AG04449 (cell line): ENCODE data around the gene LRP11.

ENCODE experiments used
- CTCF ChIA-PET: fragments of 350-600 bp; formaldehyde crosslinking; extraction: SDS; loops from one replicate; lab custom pipeline; 2021; ENCODE audit warnings: antibody characterized with exemption; lab: Yijun Ruan, JAX
- POLR2A ChIA-PET: fragments of 400-600, 350-600 bp; formaldehyde crosslinking; extraction: SDS; loops from one replicate; lab custom pipeline; 2020; ENCODE audit warnings: antibody characterized with exemption, inconsistent platforms; lab: Yijun Ruan, JAX
- DNase-seq: peaks from one replicate; pipeline ENCODE4 v3.0.0-alpha.2; 2010; ENCODE audit warnings: low read depth, low spot score
- H3K4me3 ChIP-seq: 2 replicates; pipeline ENCODE4 v1.5.1; 2011; ENCODE audit warnings: low read depth, mild to moderate bottlenecking, control low read depth, low read length
- CTCF ChIP-seq: IDR thresholded peaks from one replicate; pipeline ENCODE4 v1.5.1; 2011; ENCODE audit warnings: mild to moderate bottlenecking, moderate library complexity, low read length, control low read depth, inconsistent platforms; ENCODE audit not compliant: insufficient read depth; ENCODE audit errors: missing control alignments

LRP11 gene

GRCh38 chr6:149861603-149862423, 2.3 kb downstream of the LRP11 start:
- H3K4me3 ChIP-seq = peak overlapping the region; percentile 67
- POLR2A ChIA-PET = no interaction called here
- CTCF ChIA-PET = interaction anchor here (0.7 to 8.0 kb wide), 9 partner anchors 12 to 62 kb away, joined by 3 to 61 read pairs (median 8); no protein-coding TSS in a partner anchor
- DNase-seq = no peak
- TF ChIP-seq CTCF = no peak

- POLR2A ChIA-PET = no interaction called here
- no peak for DNase-seq
- CTCF ChIA-PET = interaction anchor here (0.7 to 8.0 kb wide), 9 partner anchors 11 to 63 kb away, joined by 3 to 61 read pairs (median 8); no protein-coding TSS in a partner anchor
- no peak overlapping the region for H3K4me3 ChIP-seq
- TF ChIP-seq CTCF = no peak
Observed at GRCh38 chr6:149860834-149861602, 3.1 kb downstream of the LRP11 start.

- DNase-seq = no peak
- CTCF ChIA-PET = interaction anchor here (2.0 to 8.0 kb wide), 3 partner anchors 13 to 25 kb away, joined by 8 to 61 read pairs (median 10); no protein-coding TSS in a partner anchor
- POLR2A ChIA-PET = no interaction called here
- no peak for TF ChIP-seq CTCF
- no peak overlapping the region for H3K4me3 ChIP-seq
Observed at GRCh38 chr6:149860513-149860833, 3.7 kb downstream of the LRP11 start.

GRCh38 chr6:149859938-149860337, 4.2 kb downstream of the LRP11 start:
- TF ChIP-seq CTCF = no peak
- ChIA-PET POLR2A (no interaction called here), CTCF (interaction anchor here (2.7 to 8.0 kb wide), 2 partner anchors 13 to 24 kb away, joined by 8 to 61 read pairs; no protein-coding TSS in a partner anchor)
- DNase-seq = no peak
- H3K4me3 ChIP-seq = no peak overlapping the region

GRCh38 chr6:149859368-149859767, 4.8 kb downstream of the LRP11 start:
- POLR2A ChIA-PET = interaction anchor here (0.9 kb wide), 1 partner anchor 12 kb away, joined by 6 read pairs; no protein-coding TSS in a partner anchor
- CTCF ChIA-PET = interaction anchor here (1.1 to 8.0 kb wide), 3 partner anchors 23 to 26 kb away, joined by 3 to 61 read pairs (median 4); no protein-coding TSS in a partner anchor

More at GRCh38 chr6:149859368-149859767, 4.8 kb downstream of the LRP11 start:
- TF ChIP-seq CTCF = no peak
- DNase-seq = peak; percentile 84
- no peak overlapping the region for H3K4me3 ChIP-seq
